PFSK-1 (cell line): ENCODE results near the gene MAP7D2.

Source experiments
- FOXP2 ChIP-seq: optimal IDR thresholded peaks from 2 replicates; pipeline ENCODE3; 2011; ENCODE audit warnings: borderline replicate concordance, control low read depth, inconsistent platforms; ENCODE audit not compliant: insufficient read depth; ENCODE audit errors: extremely low read length, extremely low read depth
- POLR2AphosphoS5 ChIP-seq: IDR thresholded peaks from 2 replicates; pipeline ENCODE4 v1.6.1; 2012; ENCODE audit warnings: low read depth, mild to moderate bottlenecking, control low read depth, low read length, moderate library complexity
- SIN3A ChIP-seq: IDR thresholded peaks from 2 replicates; pipeline ENCODE4 v1.6.1; 2012; ENCODE audit warnings: mild to moderate bottlenecking, low read length, moderate library complexity, borderline replicate concordance; ENCODE audit not compliant: insufficient read depth
- TAF1 ChIP-seq: IDR thresholded peaks from 2 replicates; pipeline ENCODE4 v1.6.1; 2012; ENCODE audit warnings: low read length, control low read depth, borderline replicate concordance; ENCODE audit not compliant: insufficient read depth
- TF ChIP-seq, protein P1 (sequence below), 2 experiments: IDR thresholded peaks; 2 replicates each; pipeline versions ENCODE4 v1.6.1 to v1.8.0; 2011 to 2012; ENCODE audit warnings: low read depth in 2 of 2, low read length in 2 of 2, control low read depth in 1 of 2, inconsistent platforms in 1 of 2, mild to moderate bottlenecking in 1 of 2, moderate library complexity in 1 of 2; ENCODE audit not compliant: insufficient read depth in 1 of 2

Gene MAP7D2

DNA sequence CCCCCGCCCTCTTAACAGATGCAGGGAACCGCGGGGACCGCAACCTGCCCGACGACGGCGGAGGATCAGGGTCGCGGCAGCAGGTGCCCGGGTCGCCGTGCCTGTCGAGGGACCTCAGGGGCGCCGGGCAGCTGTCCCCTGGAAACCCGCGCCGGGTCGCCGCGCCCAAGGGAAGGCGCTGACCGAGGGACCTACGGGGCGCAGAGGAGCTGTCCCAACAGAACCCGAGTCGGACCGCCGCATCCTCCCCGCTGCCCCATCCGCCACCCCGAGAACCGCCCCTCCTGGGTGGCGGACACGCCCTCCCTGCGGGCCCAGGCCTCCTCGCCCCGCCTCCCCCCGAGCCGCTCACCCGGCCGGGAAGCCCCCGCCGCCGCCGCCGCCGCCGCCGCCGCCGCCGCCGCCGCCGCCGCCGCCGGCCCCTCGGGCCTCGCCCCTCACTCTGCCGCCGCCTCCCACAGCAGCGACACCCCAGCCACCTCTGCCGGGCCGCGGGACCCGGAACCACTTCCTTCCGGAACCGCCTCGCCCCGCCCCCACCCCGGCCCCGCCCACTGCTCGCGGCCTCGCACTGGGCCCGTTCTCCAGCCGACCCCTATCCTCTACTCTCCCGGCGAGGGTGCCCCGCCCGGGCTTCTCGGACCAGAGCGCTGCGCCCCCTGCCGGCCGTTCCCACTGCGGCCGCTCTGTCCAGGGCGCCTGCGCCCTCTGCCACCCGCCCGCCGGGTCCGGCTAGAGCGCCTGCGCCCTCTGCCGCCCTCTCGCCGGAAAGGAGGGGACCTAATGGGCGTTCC lies 126.0 kb downstream of the MAP7D2 start, which contains the start of gene BCLAF3:
Gene BCLAF3 (minus strand): TSS at position 506 of the 794 bp plus-strand sequence. CDS start 20,797 bp downstream, outside the sequence.
- peak; percentile 61 for TF ChIP-seq FOXP2
- TF ChIP-seq, protein P1, sequence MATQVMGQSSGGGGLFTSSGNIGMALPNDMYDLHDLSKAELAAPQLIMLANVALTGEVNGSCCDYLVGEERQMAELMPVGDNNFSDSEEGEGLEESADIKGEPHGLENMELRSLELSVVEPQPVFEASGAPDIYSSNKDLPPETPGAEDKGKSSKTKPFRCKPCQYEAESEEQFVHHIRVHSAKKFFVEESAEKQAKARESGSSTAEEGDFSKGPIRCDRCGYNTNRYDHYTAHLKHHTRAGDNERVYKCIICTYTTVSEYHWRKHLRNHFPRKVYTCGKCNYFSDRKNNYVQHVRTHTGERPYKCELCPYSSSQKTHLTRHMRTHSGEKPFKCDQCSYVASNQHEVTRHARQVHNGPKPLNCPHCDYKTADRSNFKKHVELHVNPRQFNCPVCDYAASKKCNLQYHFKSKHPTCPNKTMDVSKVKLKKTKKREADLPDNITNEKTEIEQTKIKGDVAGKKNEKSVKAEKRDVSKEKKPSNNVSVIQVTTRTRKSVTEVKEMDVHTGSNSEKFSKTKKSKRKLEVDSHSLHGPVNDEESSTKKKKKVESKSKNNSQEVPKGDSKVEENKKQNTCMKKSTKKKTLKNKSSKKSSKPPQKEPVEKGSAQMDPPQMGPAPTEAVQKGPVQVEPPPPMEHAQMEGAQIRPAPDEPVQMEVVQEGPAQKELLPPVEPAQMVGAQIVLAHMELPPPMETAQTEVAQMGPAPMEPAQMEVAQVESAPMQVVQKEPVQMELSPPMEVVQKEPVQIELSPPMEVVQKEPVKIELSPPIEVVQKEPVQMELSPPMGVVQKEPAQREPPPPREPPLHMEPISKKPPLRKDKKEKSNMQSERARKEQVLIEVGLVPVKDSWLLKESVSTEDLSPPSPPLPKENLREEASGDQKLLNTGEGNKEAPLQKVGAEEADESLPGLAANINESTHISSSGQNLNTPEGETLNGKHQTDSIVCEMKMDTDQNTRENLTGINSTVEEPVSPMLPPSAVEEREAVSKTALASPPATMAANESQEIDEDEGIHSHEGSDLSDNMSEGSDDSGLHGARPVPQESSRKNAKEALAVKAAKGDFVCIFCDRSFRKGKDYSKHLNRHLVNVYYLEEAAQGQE (IDR thresholded peaks at IDR 0.05; ENCODE audit: insufficient read depth in 1 of 2, low read depth in 2 of 2, low read length in 2 of 2), result no peak

DNA sequence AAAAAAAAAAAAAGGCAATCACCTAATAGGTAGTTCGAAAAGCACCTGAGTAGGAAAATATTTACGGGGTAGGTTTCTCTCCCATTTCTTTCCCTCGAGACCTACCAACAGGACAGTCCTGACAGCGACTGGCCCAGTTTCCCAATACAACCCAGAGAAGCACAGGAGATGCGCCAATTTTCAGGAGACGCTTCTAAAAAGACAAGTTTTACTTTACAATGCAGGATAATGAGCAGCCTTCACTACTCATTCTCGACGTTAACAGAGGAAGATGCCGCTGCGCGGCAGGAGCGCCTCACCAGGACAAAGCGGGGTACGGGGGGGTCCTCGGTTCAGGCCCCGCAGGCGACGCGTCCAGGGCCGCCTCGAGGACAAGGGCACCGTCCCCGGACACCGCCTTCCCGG lies 126.6 kb downstream of the MAP7D2 start:
- TF ChIP-seq SIN3A (no peak), TAF1 (no peak), FOXP2 (no peak), POLR2AphosphoS5 (no peak)
- TF ChIP-seq, protein P1 (IDR thresholded peaks at IDR 0.05; ENCODE audit: insufficient read depth in 1 of 2, low read depth in 2 of 2, low read length in 2 of 2), result no peak

DNA sequence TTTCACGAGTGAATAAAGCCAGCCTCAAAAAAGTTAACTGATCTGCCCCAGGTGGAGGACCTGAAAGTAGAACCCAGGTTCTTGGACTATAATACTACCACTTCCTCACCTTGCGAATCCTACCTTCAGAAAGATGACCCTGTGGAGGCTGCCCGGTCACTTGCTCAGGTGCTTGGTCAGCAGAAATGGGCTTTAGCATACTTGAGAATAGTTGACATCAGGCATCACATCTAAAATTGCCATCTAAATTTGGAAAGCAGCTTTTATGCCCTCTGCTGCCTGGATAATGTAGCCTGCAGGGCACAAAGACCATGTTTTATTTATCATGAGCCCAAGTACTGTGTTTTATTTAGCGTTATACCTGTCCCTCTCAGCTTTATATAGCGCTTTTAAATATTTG lies 128.9 kb downstream of the MAP7D2 start:
- TF ChIP-seq, protein P1 (IDR thresholded peaks at IDR 0.05; ENCODE audit: insufficient read depth in 1 of 2, low read depth in 2 of 2, low read length in 2 of 2), result no peak
- no peak for TF ChIP-seq TAF1
- TF ChIP-seq SIN3A, result no peak
- no peak for TF ChIP-seq POLR2AphosphoS5
- TF ChIP-seq FOXP2, result no peak

DNA sequence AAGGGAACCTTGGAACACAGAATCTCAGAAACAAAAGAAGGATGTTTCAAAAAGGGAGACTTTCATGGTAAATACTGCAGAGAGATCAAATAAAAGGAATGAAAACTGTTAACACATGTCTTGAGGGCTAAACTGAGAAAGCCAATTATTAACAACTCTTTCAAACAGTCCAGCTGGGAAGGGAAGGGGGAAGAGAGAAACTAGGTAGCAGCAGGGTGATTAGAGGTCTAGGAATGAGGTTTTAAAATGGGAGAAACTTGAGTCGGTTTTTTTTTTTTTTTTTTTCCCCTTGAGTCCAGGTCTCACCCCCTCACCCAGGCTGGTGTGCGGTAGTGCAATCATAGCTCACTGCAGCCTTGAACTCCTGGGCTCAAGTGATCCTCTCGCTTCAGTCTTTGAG lies 130.2 kb downstream of the MAP7D2 start:
- TF ChIP-seq SIN3A, result no peak
- TF ChIP-seq, protein P1 (IDR thresholded peaks at IDR 0.05; ENCODE audit: insufficient read depth in 1 of 2, low read depth in 2 of 2, low read length in 2 of 2), result no peak
- TF ChIP-seq TAF1, result no peak
- no peak for TF ChIP-seq FOXP2
